Measurements from ENCODE around the gene HSPB3. TPM values are rescaled to one million over a fixed set of nuclear protein-coding genes. Genes with fewer than 3 reads are reported as not detected.

Gene HSPB3
- total RNA-seq, 1 donor from 2014 or later = not detected

- peaks cover 4% of the 10 kb centered on the region for H3K9me3 Mint-ChIP-seq (ENCODE audit: unreplicated experiment)
- no peaks in the 10 kb centered on the region for H3K36me3 Mint-ChIP-seq (ENCODE audit: unreplicated experiment)
- peaks cover 6% of the 10 kb centered on the region for H3K4me1 Mint-ChIP-seq (ENCODE audit: low read depth, unreplicated experiment)
- no peak for TF ChIP-seq CTCF (IDR thresholded peaks at IDR 0.05; ENCODE audit: partially characterized antibody, unreplicated experiment)
- no peaks in the 10 kb centered on the region for H3K27me3 Mint-ChIP-seq (ENCODE audit: unreplicated experiment)
- H3K27ac Mint-ChIP-seq (ENCODE audit: unreplicated experiment) = no peak overlapping the region
- no peak overlapping the region for H3K4me3 Mint-ChIP-seq (ENCODE audit: unreplicated experiment)
- no peak for DNase-seq
These were observed 1.8 kb downstream of the HSPB3 start for GRCh38 chr5:54457094-54457862.

- Mint-ChIP-seq H3K4me3 (ENCODE audit: unreplicated experiment) (no peak overlapping the region), H3K9me3 (ENCODE audit: unreplicated experiment) (peaks cover 4% of the 10 kb centered on the region), H3K4me1 (ENCODE audit: low read depth, unreplicated experiment) (peaks cover 6% of the 10 kb centered on the region), H3K27ac (ENCODE audit: unreplicated experiment) (no peak overlapping the region), H3K27me3 (ENCODE audit: unreplicated experiment) (no peaks in the 10 kb centered on the region), H3K36me3 (ENCODE audit: unreplicated experiment) (no peaks in the 10 kb centered on the region)
- no peak for DNase-seq
- no peak for TF ChIP-seq CTCF (IDR thresholded peaks at IDR 0.05; ENCODE audit: partially characterized antibody, unreplicated experiment)
These were observed 2.7 kb downstream of the HSPB3 start for GRCh38 chr5:54458221-54458620.

- H3K9me3 Mint-ChIP-seq (ENCODE audit: unreplicated experiment) = peaks cover 4% of the 10 kb centered on the region
- DNase-seq = no peak
- H3K27ac Mint-ChIP-seq (ENCODE audit: unreplicated experiment) = no peak overlapping the region
- TF ChIP-seq CTCF (IDR thresholded peaks at IDR 0.05; ENCODE audit: partially characterized antibody, unreplicated experiment) = no peak
- peaks cover 6% of the 10 kb centered on the region for H3K4me1 Mint-ChIP-seq (ENCODE audit: low read depth, unreplicated experiment)
- H3K36me3 Mint-ChIP-seq (ENCODE audit: unreplicated experiment) = no peaks in the 10 kb centered on the region
- no peak overlapping the region for H3K4me3 Mint-ChIP-seq (ENCODE audit: unreplicated experiment)
- no peaks in the 10 kb centered on the region for H3K27me3 Mint-ChIP-seq (ENCODE audit: unreplicated experiment)
These were observed 4.9 kb downstream of the HSPB3 start for GRCh38 chr5:54460181-54460919.

GRCh38 chr5:54462281-54462680 is 6.8 kb downstream of the HSPB3 start:
- no peak for DNase-seq
- H3K4me3 Mint-ChIP-seq (ENCODE audit: unreplicated experiment) = no peak overlapping the region
- TF ChIP-seq CTCF (IDR thresholded peaks at IDR 0.05; ENCODE audit: partially characterized antibody, unreplicated experiment) = no peak
- peaks cover 6% of the 10 kb centered on the region for H3K9me3 Mint-ChIP-seq (ENCODE audit: unreplicated experiment)
- H3K4me1 Mint-ChIP-seq (ENCODE audit: low read depth, unreplicated experiment) = peaks cover 4% of the 10 kb centered on the region
- no peaks in the 10 kb centered on the region for H3K27me3 Mint-ChIP-seq (ENCODE audit: unreplicated experiment)
- no peaks in the 10 kb centered on the region for H3K36me3 Mint-ChIP-seq (ENCODE audit: unreplicated experiment)
- H3K27ac Mint-ChIP-seq (ENCODE audit: unreplicated experiment) = no peak overlapping the region

GRCh38 chr5:54463713-54464112 is 8.2 kb downstream of the HSPB3 start:
- Mint-ChIP-seq H3K4me1 (ENCODE audit: low read depth, unreplicated experiment) (no peaks in the 10 kb centered on the region), H3K9me3 (ENCODE audit: unreplicated experiment) (peaks cover 6% of the 10 kb centered on the region)
- TF ChIP-seq CTCF (IDR thresholded peaks at IDR 0.05; ENCODE audit: partially characterized antibody, unreplicated experiment) = no peak

More at GRCh38 chr5:54463713-54464112, 8.2 kb downstream of the HSPB3 start:
- Mint-ChIP-seq H3K4me3 (ENCODE audit: unreplicated experiment) (no peak overlapping the region), H3K27ac (ENCODE audit: unreplicated experiment) (no peak overlapping the region), H3K36me3 (ENCODE audit: unreplicated experiment) (no peaks in the 10 kb centered on the region), H3K27me3 (ENCODE audit: unreplicated experiment) (no peaks in the 10 kb centered on the region)
- no peak for DNase-seq

Measured in glutamatergic neuron (in vitro differentiated cells).